Left ventricle myocardium inferior (tissue), 1 donor: ENCODE data around the gene PLK5. TPM values are rescaled to one million over a fixed set of nuclear protein-coding genes. Genes with fewer than 3 reads are reported as not detected.

Experiments used
- DNase-seq: peaks from one replicate; pipeline ENCODE4 v3.0.0-alpha.2; 2020
- H3K27ac ChIP-seq: fragments of 200-600 bp; replicated peaks from 2 replicates; pipeline ENCODE4 v1.8.0; 2021
- H3K27me3 ChIP-seq: fragments of 200-600 bp; 2 replicates; pipeline ENCODE4 v1.8.0; 2021; ENCODE audit warnings: low read depth
- H3K36me3 ChIP-seq: fragments of 200-600 bp; 2 replicates; pipeline ENCODE4 v1.8.0; 2021
- H3K4me1 ChIP-seq: fragments of 200-600 bp; 2 replicates; pipeline ENCODE4 v1.8.0; 2021
- H3K4me3 ChIP-seq: fragments of 200-600 bp; 2 replicates; pipeline ENCODE4 v1.8.0; 2021; ENCODE audit warnings: mild to moderate bottlenecking, moderate library complexity
- H3K9me3 ChIP-seq: fragments of 200-600 bp; replicated peaks from 2 replicates; pipeline ENCODE4 v1.8.0; 2021
- intact Hi-C: fragments of 100-400 bp; cut with micrococcal nuclease; formaldehyde crosslinking; loops from one replicate; pipeline ENCODE4 v1.11.0; 2022
- total RNA-seq: library from RNA; stranded (reverse); fragmentation: NEBNext Ultra II Directional; extraction: Animal tissue kit (Norgen Biotek cat#: 25700); gene quantifications from one replicate; pipeline ENCODE4 v1.2.1, GENCODE V29; 2021
- TF ChIP-seq, protein P1 (sequence below): fragments of 200-600 bp; IDR thresholded peaks from 2 replicates; pipeline ENCODE4 v1.8.0; 2021; ENCODE audit warnings: antibody characterized with exemption, mild to moderate bottlenecking, borderline replicate concordance
- donor health status: DM: no; HTN: yes; CAD: no; lungs with severe emphysema.

The PLK5 gene
- total RNA-seq, 1 donor from 2014 or later, result not detected

DNA sequence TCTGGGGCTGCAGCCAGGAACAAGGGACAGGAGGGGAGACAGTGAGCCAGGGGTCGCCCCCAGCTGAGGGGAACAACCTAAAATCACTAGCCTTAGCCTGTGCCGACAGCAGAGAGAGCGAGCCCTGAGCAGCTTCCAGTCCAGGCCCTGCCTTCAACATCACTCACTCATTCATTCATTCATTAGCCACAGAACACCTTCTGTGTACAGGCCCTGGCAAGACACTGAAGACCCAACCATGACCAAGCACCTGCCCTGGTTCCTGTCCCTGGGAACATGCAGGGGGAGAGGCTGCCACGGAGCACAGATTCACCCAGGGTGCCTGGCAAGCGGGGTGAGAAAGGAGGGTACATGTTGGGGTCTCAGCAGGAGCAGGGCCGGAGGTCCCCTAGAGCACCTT, 39.4 kb downstream of the PLK5 start:
- H3K27me3 ChIP-seq, result no peaks in the 10 kb centered on the region
- H3K27ac ChIP-seq, result no peak overlapping the region
- peaks cover 31% of the 10 kb centered on the region for H3K4me1 ChIP-seq
- no peak for DNase-seq
- H3K4me3 ChIP-seq, result no peak overlapping the region
- TF ChIP-seq, protein P1, sequence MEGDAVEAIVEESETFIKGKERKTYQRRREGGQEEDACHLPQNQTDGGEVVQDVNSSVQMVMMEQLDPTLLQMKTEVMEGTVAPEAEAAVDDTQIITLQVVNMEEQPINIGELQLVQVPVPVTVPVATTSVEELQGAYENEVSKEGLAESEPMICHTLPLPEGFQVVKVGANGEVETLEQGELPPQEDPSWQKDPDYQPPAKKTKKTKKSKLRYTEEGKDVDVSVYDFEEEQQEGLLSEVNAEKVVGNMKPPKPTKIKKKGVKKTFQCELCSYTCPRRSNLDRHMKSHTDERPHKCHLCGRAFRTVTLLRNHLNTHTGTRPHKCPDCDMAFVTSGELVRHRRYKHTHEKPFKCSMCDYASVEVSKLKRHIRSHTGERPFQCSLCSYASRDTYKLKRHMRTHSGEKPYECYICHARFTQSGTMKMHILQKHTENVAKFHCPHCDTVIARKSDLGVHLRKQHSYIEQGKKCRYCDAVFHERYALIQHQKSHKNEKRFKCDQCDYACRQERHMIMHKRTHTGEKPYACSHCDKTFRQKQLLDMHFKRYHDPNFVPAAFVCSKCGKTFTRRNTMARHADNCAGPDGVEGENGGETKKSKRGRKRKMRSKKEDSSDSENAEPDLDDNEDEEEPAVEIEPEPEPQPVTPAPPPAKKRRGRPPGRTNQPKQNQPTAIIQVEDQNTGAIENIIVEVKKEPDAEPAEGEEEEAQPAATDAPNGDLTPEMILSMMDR, result no peak
- intact Hi-C loops, result no loop called here
- no peaks in the 10 kb centered on the region for H3K9me3 ChIP-seq
- H3K36me3 ChIP-seq, result no peaks in the 10 kb centered on the region

GRCh38 chr19:1566392-1567115, 42.7 kb downstream of the PLK5 start:
- peaks cover 25% of the 10 kb centered on the region for H3K4me1 ChIP-seq
- peak; percentile 68 for DNase-seq
- H3K4me3 ChIP-seq, result peak overlapping the region; percentile 84
- TF ChIP-seq, protein P1, result no peak
- H3K9me3 ChIP-seq, result no peaks in the 10 kb centered on the region
- H3K27me3 ChIP-seq, result no peaks in the 10 kb centered on the region
- peak overlapping the region; percentile 87 for H3K27ac ChIP-seq
- H3K36me3 ChIP-seq, result no peaks in the 10 kb centered on the region
- intact Hi-C loops, result no loop called here

- Histone ChIP-seq H3K27ac (peak overlapping the region; percentile 87), H3K9me3 (no peaks in the 10 kb centered on the region), H3K27me3 (no peaks in the 10 kb centered on the region), H3K36me3 (no peaks in the 10 kb centered on the region), H3K4me3 (peak overlapping the region; percentile 84), H3K4me1 (peaks cover 25% of the 10 kb centered on the region)
- TF ChIP-seq, protein P1, result no peak
- intact Hi-C loops, result no loop called here
- peak; percentile 47 for DNase-seq
Observed at GRCh38 chr19:1567116-1567847, 43.4 kb downstream of the PLK5 start.

DNA sequence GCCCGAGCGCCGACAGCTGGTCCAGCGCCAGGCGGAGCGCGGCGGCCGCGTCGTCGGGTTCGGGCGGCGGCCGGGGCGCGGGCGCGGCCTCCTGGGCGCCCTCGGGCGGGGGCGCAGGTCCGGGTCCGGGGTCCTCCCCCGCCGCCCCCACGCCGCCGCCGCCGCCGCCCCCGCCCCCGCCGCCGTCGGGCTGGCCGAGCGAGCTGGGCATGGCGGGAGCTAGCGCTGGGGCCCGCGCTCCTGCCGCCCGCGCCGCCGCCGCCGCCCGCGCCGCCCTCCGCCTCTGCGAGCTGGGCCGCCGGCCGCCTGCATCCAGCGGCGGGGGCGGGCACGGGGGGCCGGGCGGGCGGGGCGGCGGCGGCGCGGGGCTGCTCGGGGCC, 44.0 kb downstream of the PLK5 start:
- DNase-seq, result no peak
- Histone ChIP-seq H3K27me3 (no peaks in the 10 kb centered on the region), H3K36me3 (no peaks in the 10 kb centered on the region), H3K9me3 (no peaks in the 10 kb centered on the region), H3K4me3 (peak overlapping the region; percentile 84), H3K4me1 (peaks cover 25% of the 10 kb centered on the region), H3K27ac (no peak overlapping the region)
- intact Hi-C loops, result no loop called here
- TF ChIP-seq, protein P1, result no peak

- TF ChIP-seq, protein P1, result no peak
- Histone ChIP-seq H3K9me3 (no peaks in the 10 kb centered on the region), H3K27ac (peak within 1 kb of the TSS; percentile 87), H3K4me1 (peaks cover 25% of the 10 kb centered on the region), H3K27me3 (no peaks in the 10 kb centered on the region), H3K36me3 (no peaks in the 10 kb centered on the region), H3K4me3 (peak within 1 kb of the TSS; percentile 84)
- intact Hi-C loops, result no loop called here
- DNase-seq, result peak; percentile 81
Observed at GRCh38 chr19:1568320-1569019, 44.6 kb downstream of the PLK5 start, which contains the start of gene MEX3D. Gene MEX3D (minus strand): TSS chr19:1568325. CDS start chr19:1568058, 267 bp downstream.
